Gastroesophageal sphincter (tissue), 4 donors: ENCODE results near the gene OR13D1. TPM values are rescaled to one million over a fixed set of nuclear protein-coding genes. Genes with fewer than 3 reads are reported as not detected.

ENCODE experiments used
- ATAC-seq: fragments of 150-250 bp; one replicate; pipeline ENCODE4 v1.9.1; 2016; ENCODE audit warnings: mild to moderate bottlenecking, moderate library complexity
- H3K27ac ChIP-seq, 4 donors: fragments of 200-600 bp; sonication (generic) in 3 of 4; 1 replicate in 3 of 4; 2 replicates in 1 of 4; pipeline ENCODE4 v1.5.1; 2016 to 2019
- H3K27me3 ChIP-seq: fragments of 200-600 bp; sonication (generic); one replicate; pipeline ENCODE4 v1.5.1; 2019
- H3K36me3 ChIP-seq, 2 donors: fragments of 200-600 bp; sonication (generic); one replicate each; pipeline ENCODE4 v1.5.1; 2019; ENCODE audit warnings: control low read depth in 1 of 2
- H3K4me1 ChIP-seq, 3 donors: fragments of 200-600 bp; sonication (generic); 1 replicate in 2 of 3; 2 replicates in 1 of 3; pipeline ENCODE4 v1.5.1; 2016 to 2019; ENCODE audit warnings: control low read depth in 2 of 3
- H3K4me3 ChIP-seq, 2 donors: fragments of 200-600 bp; sonication (generic); one replicate each; pipeline ENCODE4 v1.5.1; 2019; ENCODE audit warnings: mild to moderate bottlenecking in 1 of 2, moderate library complexity in 1 of 2
- H3K9me3 ChIP-seq, 3 donors: fragments of 200-600 bp; sonication (generic); one replicate each; pipeline ENCODE4 v1.5.1; 2017 to 2019; ENCODE audit warnings: control low read depth in 2 of 3
- POLR2AphosphoS5 ChIP-seq: sonication (generic); formaldehyde crosslinking; IDR thresholded peaks from one replicate; pipeline ENCODE4 v1.6.1; 2017; ENCODE audit warnings: antibody characterized with exemption
- WGBS, 2 donors: methylation state at CpG; one replicate each; pipeline ENCODE4 v1.1.5; 2018; ENCODE audit warnings: low coverage in 1 of 2; 5-methylcytosine and 5-hydroxymethylcytosine counted together
- total RNA-seq, 4 donors: library from RNA; depleted of rRNA; stranded (reverse); fragments of >200 nt; gene quantifications; one replicate each; pipeline ENCODE4 v1.1.0, GENCODE V29; 2016
- TF ChIP-seq, protein P1 (sequence below), 4 experiments: fragments of 200-600 bp in 2 of 4; fragments of 450-650 bp in 2 of 4; sonication (generic) in 1 of 4; IDR thresholded peaks; one replicate each; pipeline ENCODE4 v1.5.1; 2017 to 2019; ENCODE audit warnings: antibody characterized with exemption in 4 of 4, mild to moderate bottlenecking in 2 of 4, moderate library complexity in 2 of 4

OR13D1 gene
- total RNA-seq, 4 donors from 2014 or later = not detected

DNA sequence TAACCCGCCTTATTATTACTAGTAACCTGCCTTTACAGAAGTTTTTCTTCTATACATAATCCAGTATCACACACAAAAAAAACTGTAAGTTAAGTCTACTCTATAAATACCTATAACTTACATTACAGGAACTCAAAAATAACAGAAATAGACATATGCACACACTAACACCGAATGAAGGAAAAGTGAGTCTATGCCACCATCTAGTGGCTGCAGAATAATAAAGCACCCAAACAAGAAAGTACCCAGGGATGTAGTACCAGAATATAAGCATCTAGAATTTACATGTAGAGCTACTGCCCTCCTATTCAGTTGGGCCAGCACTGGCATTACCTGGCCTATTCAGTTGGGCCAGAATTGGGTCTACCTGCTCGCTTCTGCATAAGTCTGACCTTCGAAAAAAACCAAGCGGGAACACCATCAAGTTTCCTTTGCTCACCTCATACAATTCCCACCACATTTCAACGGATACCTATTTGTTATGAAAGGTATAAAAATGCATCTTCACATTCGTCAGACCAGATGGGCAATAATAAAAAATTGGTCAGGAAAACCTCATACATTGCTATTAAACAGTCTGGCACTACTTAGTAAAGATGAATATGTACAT is 49.2 kb downstream of the OR13D1 start:
- no peak overlapping the region for H3K27ac ChIP-seq
- no peak overlapping the region for H3K4me3 ChIP-seq
- H3K36me3 ChIP-seq = no peaks in the 10 kb centered on the region
- H3K9me3 ChIP-seq = no peaks in the 10 kb centered on the region
- 24 to 28% methylated on average over 7 of the region's 7 CpGs for WGBS, 2 donors
- H3K4me1 ChIP-seq = peaks cover 0 to 5% (median 0%) of the 10 kb centered on the region in 3 donors
- no peaks in the 10 kb centered on the region for H3K27me3 ChIP-seq
- ATAC-seq = no peak
- no peak for TF ChIP-seq POLR2AphosphoS5
- TF ChIP-seq, protein P1, sequence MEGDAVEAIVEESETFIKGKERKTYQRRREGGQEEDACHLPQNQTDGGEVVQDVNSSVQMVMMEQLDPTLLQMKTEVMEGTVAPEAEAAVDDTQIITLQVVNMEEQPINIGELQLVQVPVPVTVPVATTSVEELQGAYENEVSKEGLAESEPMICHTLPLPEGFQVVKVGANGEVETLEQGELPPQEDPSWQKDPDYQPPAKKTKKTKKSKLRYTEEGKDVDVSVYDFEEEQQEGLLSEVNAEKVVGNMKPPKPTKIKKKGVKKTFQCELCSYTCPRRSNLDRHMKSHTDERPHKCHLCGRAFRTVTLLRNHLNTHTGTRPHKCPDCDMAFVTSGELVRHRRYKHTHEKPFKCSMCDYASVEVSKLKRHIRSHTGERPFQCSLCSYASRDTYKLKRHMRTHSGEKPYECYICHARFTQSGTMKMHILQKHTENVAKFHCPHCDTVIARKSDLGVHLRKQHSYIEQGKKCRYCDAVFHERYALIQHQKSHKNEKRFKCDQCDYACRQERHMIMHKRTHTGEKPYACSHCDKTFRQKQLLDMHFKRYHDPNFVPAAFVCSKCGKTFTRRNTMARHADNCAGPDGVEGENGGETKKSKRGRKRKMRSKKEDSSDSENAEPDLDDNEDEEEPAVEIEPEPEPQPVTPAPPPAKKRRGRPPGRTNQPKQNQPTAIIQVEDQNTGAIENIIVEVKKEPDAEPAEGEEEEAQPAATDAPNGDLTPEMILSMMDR (IDR thresholded peaks at IDR 0.05) = peak; percentile 39 to 71 (median 68)

Other genes with a start within 250 kb of the OR13D1 start
- not detected for gene OR13F1, start 190.3 kb upstream of the OR13D1 start, total RNA-seq
- gene OR13C4, start 167.3 kb upstream of the OR13D1 start, total RNA-seq = not detected
- gene OR13C3, start 157.7 kb upstream of the OR13D1 start, total RNA-seq = not detected
- not detected for gene OR13C8, start 125.3 kb upstream of the OR13D1 start, total RNA-seq
- not detected for gene OR13C5, start 95.1 kb upstream of the OR13D1 start, total RNA-seq
- not detected for gene OR13C2, start 88.9 kb upstream of the OR13D1 start, total RNA-seq
- not detected for gene OR13C9, start 76.3 kb upstream of the OR13D1 start, total RNA-seq
- gene NIPSNAP3A, start 53.2 kb downstream of the OR13D1 start, total RNA-seq = 10 to 100 TPM; 21.9 to 42.0 (median 24.4) TPM
- gene NIPSNAP3B, start 69.6 kb downstream of the OR13D1 start, total RNA-seq = 10 to 100 TPM in 1 of 4 donors, 1 to 10 TPM in 3; 1.7 to 10.1 (median 3.2) TPM
- gene ABCA1, start 233.6 kb downstream of the OR13D1 start, total RNA-seq = 10 to 100 TPM; 46.2 to 91.5 (median 64.9) TPM